LHCN-M2 (cell line): ENCODE results near the gene COL17A1. TPM values are rescaled to one million over a fixed set of nuclear protein-coding genes. Genes with fewer than 3 reads are reported as not detected.

Experiments
- DNase-seq: peaks from one replicate; pipeline ENCODE4 v3.0.0-alpha.2; 2012; ENCODE audit warnings: low read depth
- polyA plus RNA-seq: library from polyadenylated mRNA; unstranded; fragments of >200 nt; gene quantifications from one replicate; pipeline ENCODE4 v1.2.1, GENCODE V29; 2012; ENCODE audit warnings: missing spikeins
- total RNA-seq: library from RNA; depleted of rRNA; stranded (reverse); fragments of >200 nt; gene quantifications from 2 replicates; pipeline ENCODE4 v1.2.3, GENCODE V29; 2014; rRNA removed

Gene COL17A1
- 0.26 TPM in 1 of 2 replicates, not detected in the other for total RNA-seq
- polyA plus RNA-seq: 0.05 TPM

DNA sequence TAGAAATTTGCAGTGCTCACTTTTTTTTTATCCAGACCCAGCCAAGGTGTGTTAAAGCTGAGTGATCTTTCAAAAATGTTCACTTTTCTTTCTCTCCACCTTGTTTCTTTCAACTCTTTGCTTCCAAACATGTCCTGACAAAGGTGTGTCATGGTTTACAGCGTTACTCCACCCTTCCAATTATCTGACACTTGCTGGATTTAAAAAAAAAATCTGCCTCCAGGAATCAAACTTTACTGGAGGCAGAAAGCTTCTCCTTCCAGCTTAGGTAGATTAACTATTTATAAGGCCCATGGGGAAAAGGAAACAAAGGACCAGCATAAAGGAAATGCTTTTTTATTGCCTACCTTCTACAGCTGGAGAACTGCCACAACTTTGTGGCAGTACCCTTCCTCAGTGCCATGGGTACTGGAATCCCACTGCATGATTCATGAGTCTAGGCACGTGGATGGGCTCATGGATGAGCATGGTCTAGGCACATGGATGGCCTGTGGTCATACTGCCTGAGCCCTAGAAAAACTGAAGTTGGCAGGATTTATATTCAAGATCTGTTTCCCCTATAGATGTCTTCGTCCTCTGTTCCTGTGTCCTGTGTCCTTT is at the start of gene COL17A1:
Gene COL17A1, minus strand, starts transcription at position 80 of the 600 bp plus-strand sequence. CDS start 5,207 bp downstream, outside the sequence.
- no peak for DNase-seq

- DNase-seq: no peak
These were observed 44.4 kb upstream of the COL17A1 start for GRCh38 chr10:104130041-104130440.

DNA sequence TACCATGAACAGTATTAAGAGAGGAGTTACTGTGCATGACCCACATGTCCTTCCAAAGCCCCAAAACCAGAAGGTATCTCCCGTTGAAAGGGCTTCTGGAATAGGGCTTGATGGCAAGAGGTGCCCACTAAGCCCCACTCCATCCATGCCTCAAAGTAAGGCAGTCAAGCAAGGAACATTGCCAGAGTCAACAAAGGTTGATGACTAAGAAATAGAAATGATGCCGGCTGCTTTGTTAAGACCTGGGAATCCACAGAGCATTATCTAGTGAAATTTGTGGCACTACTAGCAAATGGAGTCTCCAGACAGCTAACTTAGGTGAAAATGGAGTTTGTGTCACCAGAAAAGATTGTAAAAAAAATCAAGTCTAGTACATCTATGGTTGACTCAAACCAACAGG is 42.5 kb upstream of the COL17A1 start:
- DNase-seq: peak; percentile 50

GRCh38 chr10:104127411-104127810 is 41.7 kb upstream of the COL17A1 start:
- DNase-seq: peak; percentile 37

DNA sequence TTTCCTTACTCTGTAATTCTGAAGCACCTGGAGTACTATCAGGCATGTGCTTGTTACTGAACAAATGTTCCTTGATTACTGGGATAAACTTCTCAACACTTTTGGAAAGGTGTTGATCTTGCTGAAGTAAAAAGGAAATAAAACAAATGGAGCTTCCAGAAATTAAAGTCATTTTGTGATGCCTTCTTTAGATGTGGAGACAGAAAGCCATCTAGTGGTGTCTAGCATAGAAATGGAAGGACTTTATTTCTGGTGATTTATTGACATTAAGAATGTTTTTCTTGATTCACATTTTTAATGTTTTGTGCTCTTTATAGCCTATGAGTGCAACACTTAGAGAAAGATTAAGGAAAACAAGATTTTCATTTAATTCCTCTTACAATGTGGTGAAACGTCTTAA is 37.7 kb upstream of the COL17A1 start:
- DNase-seq: no peak

- DNase-seq: no peak
These were observed 36.8 kb upstream of the COL17A1 start for GRCh38 chr10:104122225-104123107.

- DNase-seq: peak; percentile 98
These were observed 36.0 kb upstream of the COL17A1 start, which contains the start of gene SFR1 for GRCh38 chr10:104121485-104122224. Gene SFR1 (plus strand): TSS chr10:104122171. CDS start chr10:104122184, 13 bp downstream.

GRCh38 chr10:104120903-104121484 is 35.3 kb upstream of the COL17A1 start:
- peak; percentile 96 for DNase-seq

GRCh38 chr10:104120512-104120902 is 34.8 kb upstream of the COL17A1 start:
- no peak for DNase-seq

DNA sequence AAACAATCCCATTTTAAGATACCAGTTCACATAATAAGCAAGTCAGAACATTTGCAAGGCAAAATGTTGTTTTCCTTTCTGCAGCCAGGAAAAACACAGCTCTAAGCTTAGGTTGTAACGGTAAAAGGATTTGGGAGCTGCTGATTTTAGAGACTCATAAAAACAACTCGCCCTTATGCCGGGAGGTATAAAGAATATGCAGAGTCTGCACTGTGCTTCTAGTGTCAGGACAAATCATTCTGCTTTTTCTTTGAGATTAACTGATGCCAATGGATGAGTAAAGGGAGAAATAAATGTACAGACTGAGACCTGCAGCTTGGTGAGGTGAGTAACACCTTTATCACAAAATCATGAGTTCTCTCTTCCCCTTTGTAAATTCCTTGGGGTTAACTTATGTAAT is 34.3 kb upstream of the COL17A1 start:
- DNase-seq: no peak

GRCh38 chr10:104117839-104118323 is 32.2 kb upstream of the COL17A1 start:
- DNase-seq: peak; percentile 40

DNA sequence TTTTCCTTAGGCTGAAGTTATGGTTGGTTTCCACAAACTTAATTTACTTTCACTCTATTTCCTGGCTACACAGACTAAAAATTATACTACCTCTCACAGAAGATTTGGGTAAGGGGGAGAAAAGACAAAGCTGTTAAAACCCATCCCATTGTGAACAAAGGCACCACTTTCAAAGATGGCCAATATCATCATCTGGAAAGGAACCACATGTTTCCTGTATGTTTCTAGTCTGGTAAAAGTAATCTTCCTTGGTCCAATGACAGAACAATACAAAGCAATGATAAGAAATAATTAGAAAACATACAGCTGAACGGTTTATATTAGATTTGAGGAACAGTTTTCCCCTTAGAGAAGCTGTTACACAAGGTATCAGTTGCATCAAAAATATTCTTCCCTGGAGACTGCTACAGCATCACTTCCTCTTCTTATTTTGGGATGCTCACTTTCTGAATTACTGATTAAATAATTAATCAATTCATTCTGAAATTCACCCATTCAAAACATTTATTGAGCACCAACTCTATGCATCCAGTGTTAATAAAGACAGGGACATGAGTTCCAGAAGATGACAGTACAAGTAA is 27.8 kb upstream of the COL17A1 start:
- DNase-seq: no peak

- peak; percentile 87 for DNase-seq
These were observed 24.4 kb upstream of the COL17A1 start for GRCh38 chr10:104109908-104110662.

DNA sequence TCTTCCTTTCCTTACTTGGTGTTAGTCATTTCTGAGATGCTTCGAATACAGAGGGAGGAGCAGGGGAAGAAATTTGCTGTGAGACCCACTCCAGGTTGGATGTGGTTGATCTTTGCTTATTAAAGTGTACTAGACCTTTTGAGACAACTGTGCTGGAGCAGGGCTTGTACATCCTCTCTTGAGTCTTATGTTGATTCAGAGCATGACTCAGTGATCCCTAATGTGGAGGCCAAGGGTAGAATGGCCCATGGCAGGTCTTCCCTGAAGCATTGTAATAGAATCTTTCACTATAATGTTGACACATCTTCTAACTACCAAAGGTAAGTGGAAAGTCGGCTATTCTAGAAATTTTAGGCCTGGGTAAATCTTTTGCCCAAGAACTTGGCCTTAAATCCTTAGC is 19.2 kb upstream of the COL17A1 start:
- peak; percentile 54 for DNase-seq

DNA sequence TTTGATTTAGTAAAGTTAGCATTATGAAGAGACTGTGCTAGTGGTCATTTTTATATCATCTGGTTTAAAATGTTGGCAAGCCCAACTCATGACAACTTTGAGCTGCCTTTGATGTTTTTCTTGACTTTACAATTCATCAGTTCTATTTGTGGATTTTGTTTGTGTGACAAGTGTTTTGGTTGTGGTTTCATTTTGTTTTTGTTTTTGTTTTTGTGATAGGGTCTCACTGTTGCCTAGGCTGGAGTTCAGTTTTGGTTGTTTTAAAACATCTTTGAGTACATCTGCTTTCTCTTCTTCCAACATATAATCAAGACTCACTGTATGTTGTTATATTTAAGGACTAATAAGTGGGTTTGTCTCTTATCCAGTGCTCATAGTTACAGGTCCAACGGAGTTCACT is 18.7 kb upstream of the COL17A1 start:
- no peak for DNase-seq

DNA sequence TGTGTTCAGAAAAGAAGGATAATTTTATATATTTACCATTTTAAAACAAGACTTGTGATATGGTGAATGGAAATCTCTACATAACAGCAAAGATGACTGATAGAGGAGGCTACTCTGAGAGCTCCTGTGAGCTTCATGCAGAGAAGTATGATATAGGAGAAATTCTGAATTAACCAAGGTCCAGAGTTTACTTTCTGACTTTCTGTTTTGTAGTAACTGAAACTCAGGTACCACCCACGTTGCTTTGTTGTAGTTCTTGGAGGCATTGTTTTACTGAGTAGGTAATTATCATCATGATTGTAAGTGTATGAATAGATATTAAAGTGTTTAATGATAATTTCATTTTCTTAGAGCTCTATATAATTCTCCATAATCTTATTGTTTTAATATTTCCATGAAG is 18.3 kb upstream of the COL17A1 start:
- DNase-seq: no peak

DNA sequence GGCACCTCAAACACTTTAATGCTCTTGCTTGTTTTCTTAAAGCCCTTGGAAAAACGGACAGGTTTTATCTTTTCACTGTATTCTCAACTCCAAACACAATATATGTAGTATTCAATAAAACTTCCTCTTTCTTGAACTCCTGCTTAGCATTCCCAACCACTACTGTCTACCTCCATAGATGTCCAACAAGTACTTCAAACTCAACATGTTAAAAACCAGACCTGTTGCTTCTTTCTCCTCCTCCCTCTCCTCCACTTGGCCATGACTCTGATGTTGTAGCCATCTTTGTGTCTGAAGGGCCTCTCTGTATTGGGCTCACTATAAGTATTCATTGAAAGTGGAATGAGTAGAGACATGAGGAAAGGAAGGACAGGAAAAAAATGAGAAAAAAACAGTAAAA is 16.2 kb upstream of the COL17A1 start:
- no peak for DNase-seq

DNA sequence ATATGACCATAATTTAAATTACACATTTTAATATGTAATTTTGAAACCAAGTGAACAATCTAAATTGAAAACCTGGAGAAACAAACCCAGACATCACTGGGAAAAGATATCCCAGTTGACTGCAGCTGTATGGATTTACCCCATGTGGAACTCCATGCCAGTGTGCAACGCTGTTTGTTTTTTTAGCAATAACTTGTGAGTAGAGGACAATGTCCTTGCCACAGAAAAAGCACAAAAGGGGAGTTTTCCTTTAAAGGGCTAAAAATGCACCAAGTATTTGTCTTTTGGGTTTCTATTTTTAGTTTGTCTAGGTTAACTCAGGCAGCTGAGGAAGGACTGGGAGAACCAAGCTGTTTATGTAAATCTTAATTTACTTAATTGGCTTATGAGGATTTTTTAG is 15.1 kb upstream of the COL17A1 start:
- DNase-seq: no peak

- DNase-seq: no peak
These were observed 14.3 kb upstream of the COL17A1 start for GRCh38 chr10:104099941-104100340.

DNA sequence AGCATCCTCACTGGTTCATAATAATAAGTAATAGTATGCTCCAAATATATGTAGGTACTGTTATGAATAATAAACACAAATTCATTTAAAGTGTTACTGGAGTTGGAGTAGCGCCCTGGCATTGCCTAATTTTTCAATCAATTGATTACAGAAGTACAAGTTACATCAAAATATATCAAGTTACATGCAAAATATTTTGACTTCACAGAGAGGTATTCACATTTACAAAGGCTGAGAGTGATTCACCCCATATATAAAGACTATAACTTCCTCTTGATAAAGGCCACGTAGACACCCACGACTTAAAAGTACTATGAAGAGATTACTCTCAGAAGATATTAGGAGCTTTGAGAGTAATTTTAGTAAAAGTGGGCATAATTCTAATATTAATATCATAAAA is 13.6 kb upstream of the COL17A1 start:
- DNase-seq: no peak
